Endothelial cell of umbilical vein (primary cell): Measurements from ENCODE around the gene DNAJC30.

Experiments used
- CTCF ChIP-seq, 2 donors: IDR thresholded peaks; 1 replicate in 1 of 2; 2 replicates in 1 of 2; pipeline ENCODE4 v1.5.1; 2011; ENCODE audit warnings: low read length in 2 of 2, mild to moderate bottlenecking in 2 of 2, moderate library complexity in 2 of 2, control low read depth in 1 of 2, inconsistent platforms in 1 of 2, low read depth in 1 of 2; ENCODE audit not compliant: insufficient read depth in 1 of 2; ENCODE audit errors: extremely low read depth in 1 of 2
- MYC ChIP-seq: IDR thresholded peaks from one replicate; pipeline ENCODE4 v1.6.1; 2011; ENCODE audit warnings: mild to moderate bottlenecking, low read depth, low read length
- POLR2A ChIP-seq: IDR thresholded peaks from 2 replicates; pipeline ENCODE4 v1.6.1; 2012; ENCODE audit warnings: low read depth, mild to moderate bottlenecking, control low read depth, low read length

- TF ChIP-seq MYC = no peak
- TF ChIP-seq CTCF (IDR thresholded peaks at IDR 0.05; ENCODE audit: extremely low read depth in 1 of 2, insufficient read depth in 1 of 2, low read depth in 1 of 2, low read length in 2 of 2) = no peak
- TF ChIP-seq POLR2A = peak; percentile 93
These were observed at the start of gene DNAJC30, which contains the start of gene BUD23 for GRCh38 chr7:73683056-73683787.
